HG03520 (cell line): ENCODE measurements around the gene TGM4.

Experiments used
- ATAC-seq: cut with Tn5 transposase; IDR thresholded peaks from one replicate; pipeline ENCODE4 v1.9.1; 2021; ENCODE audit warnings: mild to moderate bottlenecking, moderate library complexity; ENCODE audit not compliant: unreplicated experiment

The TGM4 gene

GRCh38 chr3:44913868-44914468, 39.6 kb downstream of the TGM4 start:
- ATAC-seq: no peak

GRCh38 chr3:44914936-44915335, 40.5 kb downstream of the TGM4 start:
- ATAC-seq: no peak

GRCh38 chr3:44915702-44916438, 41.5 kb downstream of the TGM4 start:
- ATAC-seq: no peak

- ATAC-seq: no peak
Observed at GRCh38 chr3:44918087-44918486, 43.7 kb downstream of the TGM4 start.

- ATAC-seq: no peak
Observed at GRCh38 chr3:44918581-44918980, 44.2 kb downstream of the TGM4 start.

- ATAC-seq: no peak
Observed at GRCh38 chr3:44920081-44920480, 45.7 kb downstream of the TGM4 start.

GRCh38 chr3:44923632-44924456, 49.4 kb downstream of the TGM4 start:
- ATAC-seq: no peak

GRCh38 chr3:44924457-44925084, 50.2 kb downstream of the TGM4 start:
- no peak for ATAC-seq

GRCh38 chr3:44926172-44926571, 51.8 kb downstream of the TGM4 start:
- no peak for ATAC-seq

- ATAC-seq: no peak
Observed at GRCh38 chr3:44926921-44927320, 52.5 kb downstream of the TGM4 start.

- ATAC-seq: no peak
Observed at GRCh38 chr3:44927371-44927770, 53.0 kb downstream of the TGM4 start.

- ATAC-seq: no peak
Observed at GRCh38 chr3:44929782-44930181, 55.4 kb downstream of the TGM4 start.

GRCh38 chr3:44930911-44931310, 56.5 kb downstream of the TGM4 start:
- no peak for ATAC-seq

- no peak for ATAC-seq
Observed at GRCh38 chr3:44931791-44932190, 57.4 kb downstream of the TGM4 start.

- ATAC-seq: no peak
Observed at GRCh38 chr3:44932271-44932670, 57.9 kb downstream of the TGM4 start.

- ATAC-seq: no peak
Observed at GRCh38 chr3:44932986-44933944, 58.9 kb downstream of the TGM4 start.

- no peak for ATAC-seq
Observed at GRCh38 chr3:44939581-44940036, 65.2 kb downstream of the TGM4 start.

- no peak for ATAC-seq
Observed at GRCh38 chr3:44942202-44942921, 68.0 kb downstream of the TGM4 start.

- no peak for ATAC-seq
Observed at GRCh38 chr3:44948239-44948638, 73.8 kb downstream of the TGM4 start.
